HepG2 (cell line): Measurements from ENCODE around the gene DHRS1. TPM values are rescaled to one million over a fixed set of nuclear protein-coding genes. Genes with fewer than 3 reads are reported as not detected.
A peak's percentile ranks its signal among the peaks of the same experiment; 100 is the strongest.

ENCODE experiments used
- AKAP8 ChIP-seq: sonication (generic); formaldehyde crosslinking; IDR thresholded peaks from 2 replicates; pipeline ENCODE4 v1.5.1; 2020; ENCODE audit warnings: mild to moderate bottlenecking, missing genetic modification reagents
- NFKB2 ChIP-seq: sonication (generic); formaldehyde crosslinking; IDR thresholded peaks from 2 replicates; pipeline ENCODE4 v1.4.0; 2020; ENCODE audit warnings: missing genetic modification reagents, borderline replicate concordance
- SMARCC2 ChIP-seq: fragments of 450-650 bp; IDR thresholded peaks from 2 replicates; pipeline ENCODE4 v1.6.1; 2017; ENCODE audit warnings: antibody characterized with exemption, mild to moderate bottlenecking
- ZBTB1 ChIP-seq: sonication (generic); formaldehyde crosslinking; IDR thresholded peaks from 2 replicates; pipeline ENCODE4 v1.4.0; 2020; ENCODE audit warnings: missing genetic modification reagents, borderline replicate concordance
- ZFYVE20 ChIP-seq: sonication (generic); formaldehyde crosslinking; IDR thresholded peaks from 2 replicates; pipeline ENCODE4 v1.8.0; 2023; ENCODE audit warnings: low read depth, mild to moderate bottlenecking, moderate library complexity, missing genetic modification reagents, borderline replicate concordance
- ZNF160 ChIP-seq: sonication (generic); formaldehyde crosslinking; IDR thresholded peaks from 2 replicates; pipeline ENCODE4 v1.8.0; 2022; ENCODE audit warnings: mild to moderate bottlenecking, inconsistent platforms, missing genetic modification reagents
- ZNF354B ChIP-seq: sonication (generic); formaldehyde crosslinking; IDR thresholded peaks from 2 replicates; pipeline ENCODE4 v1.8.0; 2022; ENCODE audit warnings: mild to moderate bottlenecking, missing genetic modification reagents
- polyA plus RNA-seq, 8 experiments: library from polyadenylated mRNA; depleted of rRNA in 3 of 8; stranded (reverse) in 7 of 8; unstranded in 1 of 8; fragments of >200 nt; fragmentation: Illumina TruSeq in 4 of 8; extraction: Trizol in 4 of 8; gene quantifications; 2 replicates each; pipeline versions ENCODE4 v1.2.1 to v1.2.3, GENCODE V29; 2011 to 2016; ENCODE audit warnings: low read depth in 4 of 8, missing spikeins in 1 of 8, mixed read lengths in 1 of 8; ENCODE audit not compliant: insufficient read depth in 1 of 8
- total RNA-seq, 5 experiments: library from RNA; depleted of rRNA; stranded (reverse); fragments of >200 nt; fragmentation: Illumina TruSeq; extraction: Trizol; gene quantifications; 2 replicates each; pipeline ENCODE4 v1.2.3, GENCODE V29; 2016; ENCODE audit warnings: low read depth in 1 of 5
- TF ChIP-seq, protein P1 (sequence below): sonication (generic); formaldehyde crosslinking; IDR thresholded peaks from 2 replicates; pipeline ENCODE4 v1.5.0; 2020; ENCODE audit warnings: missing genetic modification reagents, mild to moderate bottlenecking, borderline replicate concordance
- TF ChIP-seq, protein P2 (sequence below): sonication (generic); formaldehyde crosslinking; IDR thresholded peaks from 2 replicates; pipeline ENCODE4 v1.4.0; 2020; ENCODE audit warnings: mild to moderate bottlenecking, missing genetic modification reagents
- TF ChIP-seq, protein P3 (sequence below): conservative IDR thresholded peaks from 2 replicates; pipeline ENCODE4 v1.6.1; 2018; ENCODE audit warnings: missing genetic modification reagents
- TF ChIP-seq, protein P4 (sequence below): sonication (generic); formaldehyde crosslinking; IDR thresholded peaks from 2 replicates; pipeline ENCODE4 v1.4.0; 2020; ENCODE audit warnings: missing genetic modification reagents, borderline replicate concordance
- TF ChIP-seq, protein P5 (sequence below): IDR thresholded peaks from 2 replicates; pipeline ENCODE4 v1.6.1; 2016; ENCODE audit warnings: low read depth

DHRS1 gene
- total and polyA plus RNA-seq, 2 of the 13 experiments (the other 11 are each of a cell fraction or from before 2014, with no cell fraction given), result 49.8 to 60.8 TPM

DNA sequence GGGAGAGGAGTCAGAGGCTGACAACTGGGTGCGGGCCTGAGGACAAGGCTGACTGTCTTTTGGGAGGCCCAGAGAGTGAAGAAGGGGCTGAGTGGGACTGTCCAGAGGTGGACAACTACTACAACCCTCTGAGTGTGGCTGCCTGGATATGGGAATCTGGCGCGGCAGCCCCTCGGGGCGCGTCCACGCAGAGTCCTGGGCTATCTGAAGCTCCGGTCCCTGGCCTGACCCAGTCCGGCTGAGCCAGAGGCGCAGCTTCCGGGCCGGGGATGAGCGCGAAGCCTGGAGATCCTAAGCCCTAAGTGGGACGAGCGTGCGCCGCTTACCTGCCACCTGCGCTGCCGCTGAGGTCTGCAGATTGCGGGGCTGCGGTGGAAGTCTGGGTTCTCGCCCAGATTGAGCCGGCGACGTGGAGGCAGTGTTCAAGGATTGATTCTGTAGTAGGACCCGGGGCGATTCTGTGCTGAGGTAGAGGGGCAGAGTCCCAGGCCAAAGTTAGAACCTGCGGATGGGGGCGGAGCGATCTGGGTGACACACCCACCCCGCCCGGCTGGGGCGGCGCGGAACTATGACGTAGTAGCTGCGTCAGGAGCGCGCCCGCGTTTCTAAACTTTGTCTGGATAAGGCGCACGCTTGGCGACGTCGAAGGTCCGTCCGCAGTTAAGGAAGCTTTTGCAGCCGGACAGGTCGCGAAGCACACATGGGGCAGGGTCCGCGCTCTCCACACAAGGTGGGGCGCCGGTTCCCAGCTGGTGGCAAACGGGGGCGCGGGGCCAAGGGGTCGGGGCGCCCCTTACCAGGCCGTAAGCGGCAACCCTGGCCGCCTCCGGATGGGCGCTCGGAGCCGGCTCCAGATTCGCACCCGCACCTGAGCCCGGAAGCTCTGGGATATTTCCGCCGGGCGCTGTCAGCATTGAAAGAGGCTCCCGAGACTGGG is at the start of gene DHRS1, which contains the start of gene NOP9 (continued):
- TF ChIP-seq, protein P1, sequence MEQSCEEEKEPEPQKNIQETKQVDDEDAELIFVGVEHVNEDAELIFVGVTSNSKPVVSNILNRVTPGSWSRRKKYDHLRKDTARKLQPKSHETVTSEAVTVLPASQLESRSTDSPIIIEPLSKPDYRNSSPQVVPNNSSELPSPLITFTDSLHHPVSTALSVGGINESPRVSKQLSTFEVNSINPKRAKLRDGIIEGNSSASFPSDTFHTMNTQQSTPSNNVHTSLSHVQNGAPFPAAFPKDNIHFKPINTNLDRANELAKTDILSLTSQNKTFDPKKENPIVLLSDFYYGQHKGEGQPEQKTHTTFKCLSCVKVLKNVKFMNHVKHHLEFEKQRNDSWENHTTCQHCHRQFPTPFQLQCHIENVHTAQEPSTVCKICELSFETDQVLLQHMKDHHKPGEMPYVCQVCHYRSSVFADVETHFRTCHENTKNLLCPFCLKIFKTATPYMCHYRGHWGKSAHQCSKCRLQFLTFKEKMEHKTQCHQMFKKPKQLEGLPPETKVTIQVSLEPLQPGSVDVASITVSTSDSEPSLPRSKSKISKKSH (CRISPR knock-in tag), result peak; percentile 97
- peak; percentile 96 for TF ChIP-seq AKAP8 (CRISPR knock-in tag)
- TF ChIP-seq, protein P2, sequence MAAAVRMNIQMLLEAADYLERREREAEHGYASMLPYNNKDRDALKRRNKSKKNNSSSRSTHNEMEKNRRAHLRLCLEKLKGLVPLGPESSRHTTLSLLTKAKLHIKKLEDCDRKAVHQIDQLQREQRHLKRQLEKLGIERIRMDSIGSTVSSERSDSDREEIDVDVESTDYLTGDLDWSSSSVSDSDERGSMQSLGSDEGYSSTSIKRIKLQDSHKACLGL (CRISPR knock-in tag), result peak; percentile 97
- TF ChIP-seq SMARCC2, result peak; percentile 94; the same call in 1 of the 2 replicates
- TF ChIP-seq ZNF354B (CRISPR knock-in tag), result peak; percentile 79; the same call in 1 of the 2 replicates
- TF ChIP-seq, protein P3, sequence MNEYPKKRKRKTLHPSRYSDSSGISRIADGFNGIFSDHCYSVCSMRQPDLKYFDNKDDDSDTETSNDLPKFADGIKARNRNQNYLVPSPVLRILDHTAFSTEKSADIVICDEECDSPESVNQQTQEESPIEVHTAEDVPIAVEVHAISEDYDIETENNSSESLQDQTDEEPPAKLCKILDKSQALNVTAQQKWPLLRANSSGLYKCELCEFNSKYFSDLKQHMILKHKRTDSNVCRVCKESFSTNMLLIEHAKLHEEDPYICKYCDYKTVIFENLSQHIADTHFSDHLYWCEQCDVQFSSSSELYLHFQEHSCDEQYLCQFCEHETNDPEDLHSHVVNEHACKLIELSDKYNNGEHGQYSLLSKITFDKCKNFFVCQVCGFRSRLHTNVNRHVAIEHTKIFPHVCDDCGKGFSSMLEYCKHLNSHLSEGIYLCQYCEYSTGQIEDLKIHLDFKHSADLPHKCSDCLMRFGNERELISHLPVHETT (CRISPR knock-in tag), result peak; percentile 30
- TF ChIP-seq ZBTB1 (CRISPR knock-in tag), result no peak; the same call in 1 of the 2 replicates
- TF ChIP-seq, protein P4, sequence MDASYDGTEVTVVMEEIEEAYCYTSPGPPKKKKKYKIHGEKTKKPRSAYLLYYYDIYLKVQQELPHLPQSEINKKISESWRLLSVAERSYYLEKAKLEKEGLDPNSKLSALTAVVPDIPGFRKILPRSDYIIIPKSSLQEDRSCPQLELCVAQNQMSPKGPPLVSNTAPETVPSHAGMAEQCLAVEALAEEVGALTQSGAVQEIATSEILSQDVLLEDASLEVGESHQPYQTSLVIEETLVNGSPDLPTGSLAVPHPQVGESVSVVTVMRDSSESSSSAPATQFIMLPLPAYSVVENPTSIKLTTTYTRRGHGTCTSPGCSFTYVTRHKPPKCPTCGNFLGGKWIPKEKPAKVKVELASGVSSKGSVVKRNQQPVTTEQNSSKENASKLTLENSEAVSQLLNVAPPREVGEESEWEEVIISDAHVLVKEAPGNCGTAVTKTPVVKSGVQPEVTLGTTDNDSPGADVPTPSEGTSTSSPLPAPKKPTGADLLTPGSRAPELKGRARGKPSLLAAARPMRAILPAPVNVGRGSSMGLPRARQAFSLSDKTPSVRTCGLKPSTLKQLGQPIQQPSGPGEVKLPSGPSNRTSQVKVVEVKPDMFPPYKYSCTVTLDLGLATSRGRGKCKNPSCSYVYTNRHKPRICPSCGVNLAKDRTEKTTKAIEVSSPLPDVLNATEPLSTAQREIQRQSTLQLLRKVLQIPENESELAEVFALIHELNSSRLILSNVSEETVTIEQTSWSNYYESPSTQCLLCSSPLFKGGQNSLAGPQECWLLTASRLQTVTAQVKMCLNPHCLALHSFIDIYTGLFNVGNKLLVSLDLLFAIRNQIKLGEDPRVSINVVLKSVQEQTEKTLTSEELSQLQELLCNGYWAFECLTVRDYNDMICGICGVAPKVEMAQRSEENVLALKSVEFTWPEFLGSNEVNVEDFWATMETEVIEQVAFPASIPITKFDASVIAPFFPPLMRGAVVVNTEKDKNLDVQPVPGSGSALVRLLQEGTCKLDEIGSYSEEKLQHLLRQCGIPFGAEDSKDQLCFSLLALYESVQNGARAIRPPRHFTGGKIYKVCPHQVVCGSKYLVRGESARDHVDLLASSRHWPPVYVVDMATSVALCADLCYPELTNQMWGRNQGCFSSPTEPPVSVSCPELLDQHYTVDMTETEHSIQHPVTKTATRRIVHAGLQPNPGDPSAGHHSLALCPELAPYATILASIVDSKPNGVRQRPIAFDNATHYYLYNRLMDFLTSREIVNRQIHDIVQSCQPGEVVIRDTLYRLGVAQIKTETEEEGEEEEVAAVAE (CRISPR knock-in tag), result peak; percentile 82; the same call in 1 of the 2 replicates
- peak; percentile 87; the same call in 1 of the 2 replicates for TF ChIP-seq NFKB2 (CRISPR knock-in tag)
- TF ChIP-seq, protein P5, sequence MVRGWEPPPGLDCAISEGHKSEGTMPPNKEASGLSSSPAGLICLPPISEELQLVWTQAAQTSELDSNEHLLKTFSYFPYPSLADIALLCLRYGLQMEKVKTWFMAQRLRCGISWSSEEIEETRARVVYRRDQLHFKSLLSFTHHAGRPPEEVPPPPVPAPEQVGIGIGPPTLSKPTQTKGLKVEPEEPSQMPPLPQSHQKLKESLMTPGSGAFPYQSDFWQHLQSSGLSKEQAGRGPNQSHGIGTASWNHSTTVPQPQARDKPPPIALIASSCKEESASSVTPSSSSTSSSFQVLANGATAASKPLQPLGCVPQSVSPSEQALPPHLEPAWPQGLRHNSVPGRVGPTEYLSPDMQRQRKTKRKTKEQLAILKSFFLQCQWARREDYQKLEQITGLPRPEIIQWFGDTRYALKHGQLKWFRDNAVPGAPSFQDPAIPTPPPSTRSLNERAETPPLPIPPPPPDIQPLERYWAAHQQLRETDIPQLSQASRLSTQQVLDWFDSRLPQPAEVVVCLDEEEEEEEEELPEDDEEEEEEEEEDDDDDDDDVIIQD, result peak; percentile 82
- TF ChIP-seq ZFYVE20 (CRISPR knock-in tag), result no peak
- TF ChIP-seq ZNF160 (CRISPR knock-in tag), result peak; percentile 95
